GM12873 (cell line): Measurements from ENCODE around the gene FNDC3B.

Experiments
- CTCF ChIP-seq: IDR thresholded peaks from 2 replicates; pipeline ENCODE4 v1.5.1; 2012; ENCODE audit warnings: low read depth, mild to moderate bottlenecking, moderate library complexity, low read length, control low read depth; ENCODE audit not compliant: insufficient read depth; ENCODE audit errors: missing control alignments

FNDC3B gene

GRCh38 chr3:172161959-172162358 lies 122.6 kb downstream of the FNDC3B start:
- TF ChIP-seq CTCF = no peak

GRCh38 chr3:172163320-172163719 lies 123.9 kb downstream of the FNDC3B start:
- TF ChIP-seq CTCF = no peak

GRCh38 chr3:172164620-172165362 lies 125.4 kb downstream of the FNDC3B start:
- no peak for TF ChIP-seq CTCF

GRCh38 chr3:172166261-172166660 lies 126.9 kb downstream of the FNDC3B start:
- TF ChIP-seq CTCF = no peak

GRCh38 chr3:172166890-172167289 lies 127.5 kb downstream of the FNDC3B start:
- no peak for TF ChIP-seq CTCF

GRCh38 chr3:172167892-172168648 lies 128.7 kb downstream of the FNDC3B start:
- TF ChIP-seq CTCF = no peak

GRCh38 chr3:172170073-172170709 lies 130.8 kb downstream of the FNDC3B start:
- no peak for TF ChIP-seq CTCF
